AG04449 (cell line): Measurements from ENCODE around the gene PRKN.

Experiments
- CTCF ChIA-PET: fragments of 350-600 bp; formaldehyde crosslinking; extraction: SDS; loops from one replicate; lab custom pipeline; 2021; ENCODE audit warnings: antibody characterized with exemption; lab: Yijun Ruan, JAX
- POLR2A ChIA-PET: fragments of 400-600, 350-600 bp; formaldehyde crosslinking; extraction: SDS; loops from one replicate; lab custom pipeline; 2020; ENCODE audit warnings: antibody characterized with exemption, inconsistent platforms; lab: Yijun Ruan, JAX
- DNase-seq: peaks from one replicate; pipeline ENCODE4 v3.0.0-alpha.2; 2010; ENCODE audit warnings: low read depth, low spot score
- H3K4me3 ChIP-seq: 2 replicates; pipeline ENCODE4 v1.5.1; 2011; ENCODE audit warnings: low read depth, mild to moderate bottlenecking, control low read depth, low read length
- CTCF ChIP-seq: IDR thresholded peaks from one replicate; pipeline ENCODE4 v1.5.1; 2011; ENCODE audit warnings: mild to moderate bottlenecking, moderate library complexity, low read length, control low read depth, inconsistent platforms; ENCODE audit not compliant: insufficient read depth; ENCODE audit errors: missing control alignments

Gene PRKN

DNA sequence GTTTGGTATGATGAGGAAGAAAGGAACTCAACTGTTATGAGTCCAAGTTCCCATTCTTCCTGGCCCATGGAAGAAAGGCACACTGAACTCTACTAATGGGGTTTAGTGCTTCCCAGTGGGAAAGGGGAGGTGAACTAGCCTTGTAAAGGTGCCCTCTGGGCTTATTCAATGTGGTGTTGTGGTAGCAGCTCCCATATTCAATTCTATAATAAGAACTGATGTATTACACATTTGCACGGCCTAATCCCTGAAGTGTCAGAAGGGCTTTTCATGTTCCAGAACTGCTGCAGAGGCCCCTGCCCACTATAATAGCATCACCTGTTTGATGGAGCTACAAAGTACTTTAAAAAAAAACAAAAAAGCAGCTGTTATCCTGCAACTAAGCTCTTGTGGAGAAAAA lies 17.1 kb downstream of the PRKN start:
- ChIA-PET POLR2A (no interaction called here), CTCF (no interaction called here)
- TF ChIP-seq CTCF = no peak
- DNase-seq = no peak
- no peak overlapping the region for H3K4me3 ChIP-seq

GRCh38 chr6:162709431-162709830 lies 18.1 kb downstream of the PRKN start:
- TF ChIP-seq CTCF = no peak
- POLR2A ChIA-PET = no interaction called here
- H3K4me3 ChIP-seq = no peak overlapping the region
- DNase-seq = no peak
- CTCF ChIA-PET = no interaction called here

GRCh38 chr6:162708971-162709370 lies 18.6 kb downstream of the PRKN start:
- CTCF ChIA-PET = no interaction called here
- POLR2A ChIA-PET = no interaction called here

DNA sequence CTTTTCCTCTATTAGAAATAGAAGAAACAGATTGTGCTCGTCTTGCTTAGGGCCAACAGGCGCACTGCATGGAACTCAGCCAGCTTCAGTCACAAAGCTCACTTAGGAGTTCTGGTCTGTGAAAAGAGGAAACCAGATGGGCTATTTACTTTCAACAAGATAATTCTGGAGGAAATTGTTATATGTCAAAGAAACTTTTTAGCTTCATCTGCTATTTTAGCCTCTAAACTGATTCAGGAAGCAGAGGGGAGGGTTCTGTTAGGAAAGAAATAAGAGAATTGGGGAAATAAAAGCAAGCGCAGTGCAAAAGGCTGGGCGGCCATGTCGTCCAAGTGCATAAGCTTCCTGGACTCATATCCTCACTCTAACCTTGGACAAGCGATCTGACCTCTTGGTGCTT lies 21.3 kb downstream of the PRKN start:
- no peak overlapping the region for H3K4me3 ChIP-seq
- ChIA-PET POLR2A (no interaction called here), CTCF (no interaction called here)
- DNase-seq = no peak
- TF ChIP-seq CTCF = no peak

More at GRCh38 chr6:162708971-162709370, 18.6 kb downstream of the PRKN start:
- no peak for TF ChIP-seq CTCF
- DNase-seq = no peak
- no peak overlapping the region for H3K4me3 ChIP-seq

DNA sequence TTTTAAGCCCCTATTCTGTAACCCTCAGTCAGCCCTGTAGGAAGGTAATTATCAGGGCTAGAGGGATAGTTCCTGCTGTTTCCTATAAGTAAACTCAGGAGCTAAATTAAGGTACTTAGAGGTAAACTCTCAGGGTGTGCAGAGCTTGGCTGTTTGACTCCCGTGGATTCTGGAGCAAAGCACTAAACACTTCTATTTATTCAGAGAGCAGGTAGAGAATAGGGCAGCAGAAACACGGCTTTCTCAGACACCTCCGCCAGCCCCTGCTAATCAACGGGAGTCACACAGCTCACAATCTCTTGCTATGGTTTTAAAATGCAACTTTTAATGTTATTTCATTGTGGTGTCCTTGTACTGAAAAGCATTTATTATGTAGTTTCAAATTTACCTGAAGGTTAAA lies 21.8 kb downstream of the PRKN start:
- POLR2A ChIA-PET = no interaction called here
- no peak for DNase-seq
- TF ChIP-seq CTCF = no peak
- H3K4me3 ChIP-seq = no peak overlapping the region
- CTCF ChIA-PET = no interaction called here

DNA sequence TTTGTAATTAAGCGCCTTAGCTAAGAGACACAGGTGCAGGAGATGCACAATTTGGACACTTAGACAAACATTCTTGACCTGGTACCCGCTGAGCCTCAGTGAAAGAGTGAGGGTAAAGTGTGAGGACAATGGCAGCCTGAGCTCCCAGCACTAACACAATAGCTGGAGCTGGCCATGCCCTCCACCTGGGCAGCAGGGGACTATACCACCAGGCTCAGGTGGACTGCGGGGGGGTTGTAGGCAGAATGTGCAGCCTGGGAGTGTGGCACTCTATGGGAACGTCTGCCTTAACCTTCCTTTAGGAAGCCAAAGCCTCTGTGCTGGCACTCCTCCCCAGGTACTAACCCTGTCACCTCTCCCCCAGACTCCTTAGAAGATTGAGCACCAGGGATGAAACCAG lies 23.6 kb downstream of the PRKN start:
- DNase-seq = no peak
- ChIA-PET POLR2A (no interaction called here), CTCF (no interaction called here)
- H3K4me3 ChIP-seq = no peak overlapping the region
- TF ChIP-seq CTCF = no peak

GRCh38 chr6:162702446-162702845 lies 25.1 kb downstream of the PRKN start:
- CTCF ChIA-PET = no interaction called here

More at GRCh38 chr6:162702446-162702845, 25.1 kb downstream of the PRKN start:
- TF ChIP-seq CTCF = no peak
- DNase-seq = no peak
- no peak overlapping the region for H3K4me3 ChIP-seq
- POLR2A ChIA-PET = no interaction called here
